K562 (cell line): Measurements from ENCODE around the gene PDLIM7. TPM values are rescaled to one million over a fixed set of nuclear protein-coding genes. Genes with fewer than 3 reads are reported as not detected.
A peak's percentile ranks its signal among the peaks of the same experiment; 100 is the strongest.

ENCODE experiments used
- ATAC-seq: fragments of 200-7000 bp; cut with Tn5 transposase; 3 replicates; pipeline ENCODE4 v1.9.1; 2020; ENCODE audit warnings: moderate library complexity
- BruUV-seq: library from RNA; stranded (reverse); fragments of 400-500 nt; replicated peaks from 2 replicates; lab custom pipeline; 2021; lab: Mats Ljungman, UMichigan
- CTCF ChIA-PET: fragments of 300-600 bp; formaldehyde crosslinking; extraction: SDS; loops from one replicate; lab custom pipeline; 2021; ENCODE audit warnings: low intra/inter-chr PET ratio; lab: Yijun Ruan, JAX
- POLR2A ChIA-PET: fragments of 300-600, 350-650 bp; sonication (Branson Sonifier 250); formaldehyde crosslinking; extraction: SDS; loops from one replicate; lab custom pipeline; 2021; ENCODE audit warnings: antibody characterized with exemption, inconsistent platforms; lab: Yijun Ruan, JAX
- DNase-seq, 4 experiments: peaks; one replicate each; pipeline versions ENCODE4 v3.0.0 to v3.0.0-alpha.2; 2011 to 2018; ENCODE audit warnings: low spot score in 3 of 4, mixed read lengths in 3 of 4; ENCODE audit errors: extremely low read depth in 1 of 4
- FAIRE-seq: peaks from 2 replicates; lab custom pipeline; 2011; peaks lifted over from hg19 to GRCh38; lab: Jason Lieb, UNC
- H2AFZ ChIP-seq: 2 replicates; pipeline ENCODE4 v1.6.0; 2011; ENCODE audit warnings: low read depth, low read length, control low read depth, inconsistent platforms
- H3K27ac ChIP-seq: fragments of 200-600 bp; 3 replicates; pipeline ENCODE4 v1.8.0; 2011; ENCODE audit warnings: low read depth, mild to moderate bottlenecking, control low read depth, inconsistent platforms, low read length, moderate library complexity, mixed read lengths; ENCODE audit errors: extremely low read depth
- H3K27me3 ChIP-seq, 2 experiments: fragments of 300-600 bp in 1 of 2; 2 replicates in 1 of 2; 3 replicates in 1 of 2; pipeline versions ENCODE4 v1.6.0 to v1.8.0; 2011; ENCODE audit warnings: inconsistent platforms in 2 of 2, low read length in 2 of 2, mild to moderate bottlenecking in 1 of 2, mixed read lengths in 1 of 2, moderate library complexity in 1 of 2; ENCODE audit not compliant: control insufficient read depth in 2 of 2, insufficient read depth in 2 of 2
- H3K36me3 ChIP-seq: fragments of 300-600 bp; 3 replicates; pipeline ENCODE4 v1.8.0; 2011; ENCODE audit warnings: mild to moderate bottlenecking, low read length, inconsistent platforms; ENCODE audit not compliant: control insufficient read depth, insufficient read depth
- H3K4me1 ChIP-seq, 2 experiments: fragments of 200-600 bp in 1 of 2; replicated peaks in 1 of 2; 2 replicates in 1 of 2; 3 replicates in 1 of 2; pipeline versions ENCODE4 v1.5.1 to v1.8.0; 2011; ENCODE audit warnings: inconsistent platforms in 2 of 2, low read length in 2 of 2, mild to moderate bottlenecking in 1 of 2, mixed read lengths in 1 of 2, moderate library complexity in 1 of 2; ENCODE audit not compliant: control insufficient read depth in 2 of 2, insufficient read depth in 2 of 2
- H3K4me2 ChIP-seq: 2 replicates; pipeline ENCODE4 v1.6.1; 2011; ENCODE audit warnings: low read length, control low read depth, inconsistent platforms, mixed read lengths; ENCODE audit not compliant: insufficient read depth
- H3K4me3 ChIP-seq: fragments of 200-600 bp; sonication (generic), shearing (Covaris generic); 2 replicates; pipeline ENCODE4 v1.5.1; 2016; ENCODE audit warnings: control low read depth, inconsistent platforms
- H3K79me2 ChIP-seq: fragments of 200-600 bp; 3 replicates; pipeline ENCODE4 v1.8.0; 2011; ENCODE audit warnings: low read length, inconsistent platforms; ENCODE audit not compliant: control insufficient read depth, insufficient read depth
- H3K9ac ChIP-seq, 2 experiments: 2 replicates each; pipeline versions ENCODE4 v1.6.0 to v1.6.1; 2011; ENCODE audit warnings: low read depth in 2 of 2, low read length in 2 of 2, control low read depth in 1 of 2, inconsistent platforms in 1 of 2, mild to moderate bottlenecking in 1 of 2, mixed read lengths in 1 of 2; ENCODE audit not compliant: insufficient read depth in 1 of 2
- H3K9me1 ChIP-seq: one replicate; pipeline ENCODE4 v1.6.0; 2011; ENCODE audit warnings: inconsistent platforms, mild to moderate bottlenecking, low read length, moderate library complexity; ENCODE audit not compliant: control insufficient read depth, insufficient read depth
- H3K9me3 ChIP-seq: replicated peaks from 2 replicates; pipeline ENCODE4 v1.5.1; 2011; ENCODE audit warnings: low read depth, low read length, inconsistent platforms; ENCODE audit not compliant: control insufficient read depth, insufficient read depth
- H4K20me1 ChIP-seq: replicated peaks from 2 replicates; pipeline ENCODE4 v1.6.1; 2011; ENCODE audit warnings: low read length, inconsistent platforms, mixed read lengths; ENCODE audit not compliant: control insufficient read depth, insufficient read depth
- BCOR ChIP-seq: fragments of 450-650 bp; IDR thresholded peaks from 2 replicates; pipeline ENCODE4 v1.6.1; 2016
- CREBBP ChIP-seq: IDR thresholded peaks from one replicate; pipeline ENCODE4 v1.6.1; 2012; ENCODE audit warnings: low read depth, mild to moderate bottlenecking, control low read depth, inconsistent platforms, low read length
- ERF ChIP-seq: fragments of 450-650 bp; formaldehyde crosslinking; IDR thresholded peaks from 2 replicates; pipeline ENCODE4 v1.4.0; 2020; ENCODE audit warnings: mild to moderate bottlenecking, mixed read lengths
- GABPA ChIP-seq: fragments of 200-800 bp; sonication (Bioruptor generic); conservative IDR thresholded peaks from 2 replicates; pipeline ENCODE4 v1.6.1; 2016; ENCODE audit warnings: low read depth, missing genetic modification characterization, missing compliant biosample characterization
- ID3 ChIP-seq, 2 experiments: fragments of 250-450 bp in 1 of 2; fragments of 450-650 bp in 1 of 2; sonication (Bioruptor Pico) in 1 of 2; IDR thresholded peaks; 2 replicates each; pipeline versions ENCODE4 v1.6.1 to v1.8.0; 2016 to 2021; ENCODE audit warnings: mild to moderate bottlenecking in 2 of 2, moderate library complexity in 2 of 2, missing compliant biosample characterization in 1 of 2, missing genetic modification characterization in 1 of 2
- MAZ ChIP-seq, 2 experiments: fragments of 450-650 bp in 1 of 2; sonication (generic) in 1 of 2; formaldehyde crosslinking; IDR thresholded peaks in 1 of 2; conservative IDR thresholded peaks in 1 of 2; 2 replicates each; pipeline versions ENCODE4 v1.4.0 to v1.5.0; 2020; ENCODE audit warnings: mild to moderate bottlenecking in 1 of 2, missing genetic modification reagents in 1 of 2
- PYGO2 ChIP-seq: fragments of 450-650 bp; IDR thresholded peaks from 2 replicates; pipeline ENCODE4 v1.6.1; 2016; ENCODE audit warnings: mild to moderate bottlenecking, missing genetic modification characterization, moderate library complexity, missing compliant biosample characterization
- RBM25 ChIP-seq: fragments of 200-400 bp; formaldehyde crosslinking; IDR thresholded peaks from 2 replicates; pipeline ENCODE4 v1.6.1; 2018; ENCODE audit warnings: low read length, low read depth, moderate library complexity; ENCODE audit not compliant: severe bottlenecking
- TFAP4 ChIP-seq: sonication (generic); formaldehyde crosslinking; IDR thresholded peaks from 2 replicates; pipeline ENCODE4 v1.8.0; 2022; ENCODE audit warnings: missing genetic modification reagents, mild to moderate bottlenecking, moderate library complexity, borderline replicate concordance
- ZBTB2 ChIP-seq: fragments of 450-650 bp; IDR thresholded peaks from 2 replicates; pipeline ENCODE4 v1.6.1; 2016; ENCODE audit warnings: antibody characterized with exemption
- ZNF23 ChIP-seq: fragments of 250-450 bp; sonication (Bioruptor Pico); IDR thresholded peaks from 2 replicates; pipeline ENCODE4 v1.4.0; 2020; ENCODE audit warnings: mild to moderate bottlenecking
- ZNF316 ChIP-seq: fragments of 450-650 bp; IDR thresholded peaks from 2 replicates; pipeline ENCODE4 v1.6.1; 2016
- ZNF518B ChIP-seq: fragments of 250-450 bp; sonication (Bioruptor Pico); IDR thresholded peaks from 2 replicates; pipeline ENCODE4 v1.5.0; 2021; ENCODE audit warnings: mild to moderate bottlenecking, moderate library complexity
- WGBS: fragments of 100-300 bp; shearing (Covaris generic); methylation state at CpG from one replicate; pipeline ENCODE4 v1.1.6; 2016; ENCODE audit warnings: low coverage, mixed read lengths; ENCODE audit not compliant: insufficient coverage; ENCODE audit errors: missing lambda C conversion rate; 5-methylcytosine and 5-hydroxymethylcytosine counted together
- in situ Hi-C: fragments of 300-500 bp; cut with MboI; formaldehyde crosslinking; loops from 4 replicates; pipeline ENCODE4 v1.15.0; 2018; ENCODE audit warnings: inconsistent platforms, mixed read lengths
- intact Hi-C: fragments of 100-400 bp; cut with micrococcal nuclease; formaldehyde crosslinking; loops from 2 replicates; pipeline ENCODE4 v1.14.2; 2022
- polyA plus RNA-seq, 8 experiments: library from polyadenylated mRNA; depleted of rRNA in 4 of 8; stranded (reverse) in 5 of 8; unstranded in 3 of 8; fragments of >200 nt; fragmentation: Nextera tagmentation in 2 of 8; fragmentation: Illumina TruSeq in 1 of 8; extraction: Ambion mirVana in 2 of 8; extraction: Trizol in 1 of 8; gene quantifications; 2 replicates each; pipeline versions ENCODE4 v1.2.1 to v1.2.3, GENCODE V29; 2011 to 2014; ENCODE audit warnings: inconsistent platforms in 1 of 8, missing spikeins in 1 of 8
- total RNA-seq, 7 experiments: library from RNA; depleted of rRNA in 6 of 7; stranded (reverse); fragments of >200 nt in 6 of 7; fragmentation: Illumina TruSeq in 2 of 7; extraction: Trizol in 2 of 7; gene quantifications; 2 replicates each; pipeline versions ENCODE4 v1.2.1 to v1.2.3, GENCODE V29; 2011 to 2021; ENCODE audit warnings: low replicate concordance in 1 of 7

Gene PDLIM7
- total and polyA plus RNA-seq, 9 of the 15 experiments (the other 6 are each of a cell fraction or from before 2014, with no cell fraction given): 2.1 to 124 (median 32.6) TPM

- H3K4me1 ChIP-seq: peaks cover 16 to 37% of the 10 kb centered on the region in 2 experiments
- peaks cover 87% of the 10 kb centered on the region; the same call in 2 of the 3 replicates for H3K36me3 ChIP-seq
- in situ Hi-C loops (no loop called here), intact Hi-C loops (no loop called here)
- no peaks in the 10 kb centered on the region for H3K79me2 ChIP-seq
- peaks cover 14% of the 10 kb centered on the region for H4K20me1 ChIP-seq
- no peak for ATAC-seq
- no peak overlapping the region for H3K4me2 ChIP-seq
- H3K9me1 ChIP-seq: peaks cover 3% of the 10 kb centered on the region
- no peak overlapping the region for H3K9ac ChIP-seq
- 90% methylated on average over 9 of the region's 10 CpGs for WGBS
- CTCF ChIA-PET: no interaction called here
- no peak for FAIRE-seq
- H3K27ac ChIP-seq: no peak overlapping the region
- POLR2A ChIA-PET: interaction anchor here (0.9 to 2.0 kb wide), 4 partner anchors 16 to 30 kb away, joined by 3 to 5 read pairs (median 4); no protein-coding TSS in a partner anchor
- H3K4me3 ChIP-seq: no peak overlapping the region
- H3K27me3 ChIP-seq: no peaks in the 10 kb centered on the region
- DNase-seq: no peak
- BruUV-seq: no TSS peak
- H2AFZ ChIP-seq: no peak overlapping the region
- H3K9me3 ChIP-seq: no peaks in the 10 kb centered on the region
- TF ChIP-seq CREBBP (no peak), PYGO2 (tag) (no peak), RBM25 (peak; percentile 50), ERF (no peak), MAZ (CRISPR knock-in tag; conservative IDR thresholded peaks at IDR 0.05 in 1 of 2, IDR thresholded peaks at IDR 0.05 in 1 of 2) (no peak), ID3 (CRISPR knock-in tag; IDR thresholded peaks at IDR 0.05) (no peak), ID3 (tag; IDR thresholded peaks at IDR 0.05) (no peak), ZNF518B (no peak), TFAP4 (CRISPR knock-in tag) (no peak), BCOR (peak; percentile 24; the same call in 1 of the 2 replicates), ZNF316 (no peak), GABPA (tag) (no peak), ZNF23 (CRISPR knock-in tag) (no peak), ZBTB2 (no peak)
These were observed 27.7 kb upstream of the PDLIM7 start for GRCh38 chr5:177524941-177525655.
